Natural killer cell (primary cell): ENCODE results near the gene RAB8B. TPM values are rescaled to one million over a fixed set of nuclear protein-coding genes. Genes with fewer than 3 reads are reported as not detected.

ENCODE experiments used
- ATAC-seq, 3 donors: fragments of 150-1000 bp in 2 of 3; fragments of 200-7000 bp in 1 of 3; cut with Tn5 transposase; 1 replicate in 1 of 3; 2 replicates in 2 of 3; pipeline ENCODE4 v1.10.0; 2021; ENCODE audit warnings: mild to moderate bottlenecking in 2 of 3, moderate library complexity in 2 of 3
- DNase-seq, 2 donors: peaks; one replicate each; pipeline versions ENCODE4 v3.0.0 to v3.0.0-alpha.2; 2013 to 2021; ENCODE audit warnings: mixed read lengths in 1 of 2
- H3K27ac ChIP-seq: one replicate; pipeline ENCODE4 v1.5.1; 2013; ENCODE audit warnings: mild to moderate bottlenecking, low read length
- H3K27me3 ChIP-seq: one replicate; pipeline ENCODE4 v1.6.1; 2013; ENCODE audit warnings: low read length; ENCODE audit not compliant: control insufficient read depth, insufficient read depth
- H3K36me3 ChIP-seq: one replicate; pipeline ENCODE4 v1.6.1; 2013; ENCODE audit warnings: low read length; ENCODE audit not compliant: control insufficient read depth, insufficient read depth
- H3K4me1 ChIP-seq: one replicate; pipeline ENCODE4 v1.6.1; 2013; ENCODE audit warnings: low read length; ENCODE audit not compliant: control insufficient read depth, insufficient read depth
- H3K4me3 ChIP-seq: one replicate; pipeline ENCODE4 v1.5.1; 2013; ENCODE audit warnings: low read length
- H3K9me3 ChIP-seq: one replicate; pipeline ENCODE4 v1.6.1; 2013; ENCODE audit warnings: low read length; ENCODE audit not compliant: control insufficient read depth, insufficient read depth
- H3K27ac Mint-ChIP-seq, 2 donors: one replicate each; pipeline ENCODE4 v1.8.0; 2022; ENCODE audit warnings: mild to moderate bottlenecking in 2 of 2, mixed read lengths in 2 of 2, moderate library complexity in 1 of 2
- H3K27me3 Mint-ChIP-seq, 2 donors: one replicate each; pipeline ENCODE4 v1.8.0; 2022; ENCODE audit warnings: low read depth in 2 of 2, mixed read lengths in 2 of 2
- H3K36me3 Mint-ChIP-seq: one replicate; pipeline ENCODE4 v1.8.0; 2022; ENCODE audit warnings: mixed read lengths
- H3K4me1 Mint-ChIP-seq, 2 donors: one replicate each; pipeline ENCODE4 v1.8.0; 2022; ENCODE audit warnings: mixed read lengths in 2 of 2
- H3K4me3 Mint-ChIP-seq: one replicate; pipeline ENCODE4 v1.8.0; 2022; ENCODE audit warnings: mild to moderate bottlenecking, moderate library complexity, mixed read lengths
- H3K9me3 Mint-ChIP-seq, 2 donors: one replicate each; pipeline ENCODE4 v1.8.0; 2022; ENCODE audit warnings: mixed read lengths in 2 of 2
- CTCF ChIP-seq: fragments of 200-600 bp; IDR thresholded peaks from one replicate; pipeline ENCODE4 v1.8.0; 2022; ENCODE audit warnings: antibody characterized with exemption
- whole genome bisulfite sequencing: methylation state at CpG from one replicate; pipeline ENCODE4 v1.1.7; 2013; ENCODE audit warnings: missing lambda C conversion rate; ENCODE audit not compliant: insufficient coverage; 5-methylcytosine and 5-hydroxymethylcytosine counted together
- intact Hi-C: fragments of 100-400 bp; cut with micrococcal nuclease; formaldehyde crosslinking; loops from one replicate; pipeline ENCODE4 v1.14.2; 2022
- total RNA-seq, 4 donors: library from RNA; stranded (reverse); fragments of 120-200 nt in 1 of 4; gene quantifications; one replicate each; pipeline versions ENCODE4 v1.2.3 to v1.2.4, GENCODE V29; 2013 to 2022

The RAB8B gene
- total RNA-seq, 3 donors from 2014 or later (not counting 1 experiment from before 2014, with no cell fraction given): 128 to 155 (median 137) TPM

- Histone ChIP-seq H3K27me3 (no peaks in the 10 kb centered on the region), H3K36me3 (peaks cover 10% of the 10 kb centered on the region), H3K27ac (no peak overlapping the region), H3K4me1 (peaks cover 6% of the 10 kb centered on the region), H3K4me3 (no peak overlapping the region), H3K9me3 (no peaks in the 10 kb centered on the region)
- H3K27ac Mint-ChIP-seq: no peak overlapping the region
- DNase-seq (no peak), ATAC-seq (no peak)
- intact Hi-C loops: no loop called here
- H3K4me1 Mint-ChIP-seq: peaks cover 5 to 6% of the 10 kb centered on the region in 2 donors
- H3K4me3 Mint-ChIP-seq: no peak overlapping the region
- no peaks in the 10 kb centered on the region for H3K36me3 Mint-ChIP-seq
- WGBS: 100% methylated on average over 1 of the region's 1 CpG
- no peak for TF ChIP-seq CTCF
- H3K27me3 Mint-ChIP-seq: no peaks in the 10 kb centered on the region
- no peaks in the 10 kb centered on the region for H3K9me3 Mint-ChIP-seq
Observed at GRCh38 chr15:63301088-63301487, 111.7 kb downstream of the RAB8B start.

- 92% methylated on average over 5 of the region's 5 CpGs for WGBS
- H3K9me3 Mint-ChIP-seq: no peaks in the 10 kb centered on the region
- ATAC-seq (no peak), DNase-seq (no peak)
- Histone ChIP-seq H3K4me3 (no peak overlapping the region), H3K27ac (no peak overlapping the region), H3K36me3 (peaks cover 14% of the 10 kb centered on the region), H3K27me3 (no peaks in the 10 kb centered on the region), H3K9me3 (no peaks in the 10 kb centered on the region), H3K4me1 (no peaks in the 10 kb centered on the region)
- no peak overlapping the region for H3K27ac Mint-ChIP-seq
- intact Hi-C loops: no loop called here
- H3K4me1 Mint-ChIP-seq: no peaks in the 10 kb centered on the region
- H3K36me3 Mint-ChIP-seq: no peaks in the 10 kb centered on the region
- H3K4me3 Mint-ChIP-seq: no peak overlapping the region
- H3K27me3 Mint-ChIP-seq: no peaks in the 10 kb centered on the region
- TF ChIP-seq CTCF: no peak
Observed at GRCh38 chr15:63305260-63305659, 115.9 kb downstream of the RAB8B start.

- Histone ChIP-seq H3K27me3 (no peaks in the 10 kb centered on the region), H3K4me1 (no peaks in the 10 kb centered on the region), H3K36me3 (peaks cover 14% of the 10 kb centered on the region), H3K27ac (no peak overlapping the region), H3K9me3 (no peaks in the 10 kb centered on the region), H3K4me3 (no peak overlapping the region)
- H3K27ac Mint-ChIP-seq: no peak overlapping the region
- DNase-seq: no peak
- intact Hi-C loops: no loop called here
- ATAC-seq: no peak
- H3K36me3 Mint-ChIP-seq: no peaks in the 10 kb centered on the region
- no peak overlapping the region for H3K4me3 Mint-ChIP-seq
- H3K27me3 Mint-ChIP-seq: no peaks in the 10 kb centered on the region
- no peaks in the 10 kb centered on the region for H3K4me1 Mint-ChIP-seq
- WGBS: 99% methylated on average over 5 of the region's 5 CpGs
- no peak for TF ChIP-seq CTCF
- H3K9me3 Mint-ChIP-seq: no peaks in the 10 kb centered on the region
Observed at GRCh38 chr15:63306492-63307073, 117.2 kb downstream of the RAB8B start.

GRCh38 chr15:63308491-63308890 lies 119.1 kb downstream of the RAB8B start:
- Mint-ChIP-seq H3K36me3 (no peaks in the 10 kb centered on the region), H3K4me1 (no peaks in the 10 kb centered on the region), H3K9me3 (no peaks in the 10 kb centered on the region), H3K27ac (no peak overlapping the region), H3K27me3 (no peaks in the 10 kb centered on the region), H3K4me3 (no peak overlapping the region)
- H3K27me3 ChIP-seq: no peaks in the 10 kb centered on the region
- no peak for ATAC-seq
- H3K27ac ChIP-seq: no peak overlapping the region
- H3K36me3 ChIP-seq: peaks cover 10% of the 10 kb centered on the region
- 98% methylated on average over 4 of the region's 4 CpGs for WGBS
- intact Hi-C loops: no loop called here
- TF ChIP-seq CTCF: no peak
- no peak overlapping the region for H3K4me3 ChIP-seq
- DNase-seq: no peak
- no peaks in the 10 kb centered on the region for H3K4me1 ChIP-seq
- H3K9me3 ChIP-seq: no peaks in the 10 kb centered on the region
